ENCODE data around the gene SLC49A4.

The SLC49A4 gene

DNA sequence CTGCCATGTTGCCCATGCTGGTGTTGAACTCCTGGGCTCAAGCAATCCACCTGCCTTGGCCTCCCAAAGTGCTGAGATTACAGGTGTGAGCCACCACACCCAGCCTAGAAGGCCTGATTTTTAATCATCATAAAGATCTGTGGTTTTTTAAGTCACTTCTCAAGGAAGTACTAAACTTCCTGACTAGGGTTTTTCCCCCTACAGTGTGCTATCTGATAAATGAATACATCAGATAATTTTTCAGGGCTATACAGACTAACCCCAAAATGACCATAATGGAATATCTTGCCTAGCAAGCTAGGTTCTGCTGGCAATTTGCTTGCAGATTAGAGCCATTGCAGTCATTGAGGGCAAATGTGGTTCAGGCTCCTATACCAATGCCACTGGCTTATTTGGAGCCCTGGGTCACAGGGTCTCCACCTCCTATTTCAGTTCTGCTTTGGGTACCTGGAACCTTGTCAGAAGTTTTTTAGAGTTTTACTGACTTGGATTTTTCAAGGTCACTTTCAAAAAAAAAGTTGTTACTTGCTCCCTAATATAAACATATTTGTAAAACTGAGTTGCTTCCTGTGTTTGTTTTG is 80.8 kb downstream of the SLC49A4 start:
- TF ChIP-seq FOXP2 (optimal IDR thresholded peaks at IDR 0.05; ENCODE audit: control extremely low read depth, extremely low read length, insufficient read depth) (no peak), POLR2AphosphoS5 (IDR thresholded peaks at IDR 0.05; ENCODE audit: borderline replicate concordance, low read depth, low read length) (no peak), EZH2 (IDR thresholded peaks at IDR 0.05) (no peak)
- peaks cover 12% of the 10 kb centered on the region for H3K36me3 ChIP-seq (ENCODE audit: insufficient read depth, low read length)
- H3K9ac ChIP-seq (ENCODE audit: insufficient read length): no peak overlapping the region
- H3K4me3 ChIP-seq: no peak overlapping the region
- H3K9me3 ChIP-seq (ENCODE audit: low read depth, low read length): no peaks in the 10 kb centered on the region
- H3K27ac ChIP-seq: no peak overlapping the region
- no peak for DNase-seq (ENCODE audit: low read depth, low spot score)

DNA sequence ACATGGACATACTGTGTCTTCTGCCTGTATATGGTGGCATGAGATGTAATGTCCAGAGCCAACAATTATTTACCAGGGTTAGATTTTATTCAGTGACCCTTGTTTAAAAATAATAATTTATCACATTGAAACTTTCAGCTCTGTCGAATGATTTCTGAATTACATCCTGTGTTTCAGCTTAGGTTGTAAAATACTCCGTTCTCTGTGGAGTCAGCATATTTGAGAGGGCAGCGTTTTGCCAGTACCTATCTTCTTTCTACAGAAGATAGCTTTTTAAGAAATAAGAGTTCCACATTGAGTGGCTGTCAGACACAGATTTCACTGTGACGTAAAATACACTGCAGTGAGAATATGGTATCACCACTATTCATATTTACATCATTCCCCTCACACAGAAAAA is 85.3 kb downstream of the SLC49A4 start:
- Histone ChIP-seq H3K4me3 (no peak overlapping the region), H3K9ac (ENCODE audit: insufficient read length) (no peak overlapping the region), H3K36me3 (ENCODE audit: insufficient read depth, low read length) (peaks cover 10% of the 10 kb centered on the region), H3K27ac (no peak overlapping the region), H3K9me3 (ENCODE audit: low read depth, low read length) (no peaks in the 10 kb centered on the region)
- no peak for DNase-seq (ENCODE audit: low read depth, low spot score)
- TF ChIP-seq FOXP2 (optimal IDR thresholded peaks at IDR 0.05; ENCODE audit: control extremely low read depth, extremely low read length, insufficient read depth) (no peak), EZH2 (IDR thresholded peaks at IDR 0.05) (no peak), POLR2AphosphoS5 (IDR thresholded peaks at IDR 0.05; ENCODE audit: borderline replicate concordance, low read depth, low read length) (no peak)

DNA sequence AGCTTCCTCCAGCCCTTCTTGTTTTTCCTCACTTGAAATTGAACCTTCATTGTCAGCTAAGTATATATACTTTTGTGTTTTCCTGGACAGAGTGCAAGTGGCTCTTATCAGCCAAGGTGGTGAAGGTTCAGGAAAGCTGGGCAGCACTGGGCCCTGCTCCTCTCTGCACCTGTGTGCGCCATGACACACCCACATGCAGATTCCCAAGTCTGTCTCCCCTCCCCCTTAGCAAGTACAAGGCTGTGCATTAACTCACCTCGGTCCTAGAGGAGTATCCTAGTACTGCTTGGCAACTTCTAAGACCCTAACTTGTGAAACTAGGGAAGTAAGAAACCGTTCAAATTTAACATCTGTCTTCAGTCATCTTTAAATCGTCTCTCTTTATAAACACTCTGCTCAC is 85.8 kb downstream of the SLC49A4 start:
- no peak overlapping the region for H3K4me3 ChIP-seq
- H3K36me3 ChIP-seq (ENCODE audit: insufficient read depth, low read length): peaks cover 10% of the 10 kb centered on the region
- H3K9ac ChIP-seq (ENCODE audit: insufficient read length): no peak overlapping the region
- DNase-seq (ENCODE audit: low read depth, low spot score): no peak
- H3K27ac ChIP-seq: no peak overlapping the region
- H3K9me3 ChIP-seq (ENCODE audit: low read depth, low read length): no peaks in the 10 kb centered on the region
- TF ChIP-seq EZH2 (IDR thresholded peaks at IDR 0.05) (no peak), POLR2AphosphoS5 (IDR thresholded peaks at IDR 0.05; ENCODE audit: borderline replicate concordance, low read depth, low read length) (no peak), FOXP2 (optimal IDR thresholded peaks at IDR 0.05; ENCODE audit: control extremely low read depth, extremely low read length, insufficient read depth) (no peak)

DNA sequence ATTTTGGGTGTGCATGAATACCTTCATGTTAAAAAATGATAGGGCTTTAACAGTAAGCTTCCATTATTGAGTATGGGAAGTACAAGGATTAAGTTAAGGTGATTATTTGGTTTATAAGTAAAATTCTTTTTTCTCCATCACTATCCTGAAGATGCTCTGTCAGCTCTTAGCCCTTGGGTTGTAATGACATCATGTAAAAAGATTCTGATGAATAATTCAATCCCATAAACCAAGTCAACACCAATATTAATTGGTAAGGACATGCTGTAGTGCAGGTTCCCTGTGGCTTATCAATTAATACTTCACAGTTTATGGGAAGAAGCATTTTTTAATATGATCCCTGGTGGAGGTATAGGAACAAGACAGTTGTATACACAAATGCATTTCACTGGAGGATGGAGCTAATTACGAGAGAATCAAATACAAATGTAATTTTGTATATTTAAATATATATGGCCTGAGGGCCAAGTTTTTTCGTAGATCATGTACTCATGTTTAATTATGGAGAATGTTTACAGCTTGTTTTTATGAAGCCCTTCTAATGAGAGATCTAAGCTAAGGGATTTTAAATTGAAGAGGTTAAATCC is 87.6 kb downstream of the SLC49A4 start:
- no peak for DNase-seq (ENCODE audit: low read depth, low spot score)
- TF ChIP-seq EZH2 (IDR thresholded peaks at IDR 0.05) (no peak), POLR2AphosphoS5 (IDR thresholded peaks at IDR 0.05; ENCODE audit: borderline replicate concordance, low read depth, low read length) (no peak), FOXP2 (optimal IDR thresholded peaks at IDR 0.05; ENCODE audit: control extremely low read depth, extremely low read length, insufficient read depth) (no peak)
- peaks cover 10% of the 10 kb centered on the region; the same call in 1 of the 2 replicates for H3K36me3 ChIP-seq (ENCODE audit: insufficient read depth, low read length)
- no peak overlapping the region for H3K9ac ChIP-seq (ENCODE audit: insufficient read length)
- no peaks in the 10 kb centered on the region for H3K9me3 ChIP-seq (ENCODE audit: low read depth, low read length)
- H3K27ac ChIP-seq: no peak overlapping the region
- H3K4me3 ChIP-seq: no peak overlapping the region

DNA sequence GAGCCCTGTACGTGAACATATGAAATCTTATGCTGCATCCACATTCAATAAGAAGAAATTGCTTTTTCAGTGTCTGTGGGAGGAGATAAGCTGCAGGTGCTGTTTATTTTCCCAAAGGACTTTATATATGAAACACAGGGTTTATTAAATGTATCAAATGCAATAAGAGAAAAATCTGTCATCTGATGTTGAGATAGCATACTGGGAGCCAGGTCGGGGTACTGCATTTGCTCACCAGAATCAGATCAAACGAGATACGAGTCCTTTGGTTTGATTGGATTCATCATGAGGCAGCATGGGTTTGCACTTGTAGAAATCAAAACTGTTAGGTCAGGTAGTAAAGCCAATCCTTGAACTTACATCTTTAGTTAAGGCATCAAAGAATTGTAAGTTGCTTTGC is 91.4 kb downstream of the SLC49A4 start:
- H3K36me3 ChIP-seq (ENCODE audit: insufficient read depth, low read length): peaks cover 4% of the 10 kb centered on the region; the same call in 1 of the 2 replicates
- no peak for DNase-seq (ENCODE audit: low read depth, low spot score)
- no peak for TF ChIP-seq EZH2 (IDR thresholded peaks at IDR 0.05)
- TF ChIP-seq POLR2AphosphoS5 (IDR thresholded peaks at IDR 0.05; ENCODE audit: borderline replicate concordance, low read depth, low read length): no peak
- no peak for TF ChIP-seq FOXP2 (optimal IDR thresholded peaks at IDR 0.05; ENCODE audit: control extremely low read depth, extremely low read length, insufficient read depth)
- no peak overlapping the region for H3K9ac ChIP-seq (ENCODE audit: insufficient read length)
- no peak overlapping the region for H3K27ac ChIP-seq
- H3K9me3 ChIP-seq (ENCODE audit: low read depth, low read length): no peaks in the 10 kb centered on the region
- no peak overlapping the region for H3K4me3 ChIP-seq

DNA sequence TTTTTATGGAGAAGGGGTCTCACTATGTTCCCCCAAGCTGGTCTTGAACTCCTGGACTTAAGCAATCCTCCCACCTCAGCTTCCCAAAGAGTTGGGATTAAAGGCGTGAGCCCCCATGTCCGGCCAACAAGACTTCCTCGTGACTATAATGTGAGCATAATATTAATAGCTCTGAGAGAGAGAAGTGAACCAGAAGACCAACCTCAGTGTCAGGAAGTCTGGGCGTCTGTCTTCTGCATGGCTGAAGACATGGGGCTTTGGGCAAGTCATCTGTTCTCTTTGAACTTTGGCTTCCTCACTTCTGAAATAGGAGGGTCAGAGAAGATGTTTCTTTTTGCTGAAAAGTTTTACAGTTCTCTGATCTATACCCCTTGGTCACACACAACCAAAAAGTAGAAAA is 92.1 kb downstream of the SLC49A4 start:
- Histone ChIP-seq H3K9me3 (ENCODE audit: low read depth, low read length) (no peaks in the 10 kb centered on the region), H3K36me3 (ENCODE audit: insufficient read depth, low read length) (no peaks in the 10 kb centered on the region), H3K9ac (ENCODE audit: insufficient read length) (no peak overlapping the region), H3K4me3 (no peak overlapping the region), H3K27ac (no peak overlapping the region)
- no peak for TF ChIP-seq POLR2AphosphoS5 (IDR thresholded peaks at IDR 0.05; ENCODE audit: borderline replicate concordance, low read depth, low read length)
- no peak for TF ChIP-seq FOXP2 (optimal IDR thresholded peaks at IDR 0.05; ENCODE audit: control extremely low read depth, extremely low read length, insufficient read depth)
- TF ChIP-seq EZH2 (IDR thresholded peaks at IDR 0.05): no peak
- DNase-seq (ENCODE audit: low read depth, low spot score): no peak

DNA sequence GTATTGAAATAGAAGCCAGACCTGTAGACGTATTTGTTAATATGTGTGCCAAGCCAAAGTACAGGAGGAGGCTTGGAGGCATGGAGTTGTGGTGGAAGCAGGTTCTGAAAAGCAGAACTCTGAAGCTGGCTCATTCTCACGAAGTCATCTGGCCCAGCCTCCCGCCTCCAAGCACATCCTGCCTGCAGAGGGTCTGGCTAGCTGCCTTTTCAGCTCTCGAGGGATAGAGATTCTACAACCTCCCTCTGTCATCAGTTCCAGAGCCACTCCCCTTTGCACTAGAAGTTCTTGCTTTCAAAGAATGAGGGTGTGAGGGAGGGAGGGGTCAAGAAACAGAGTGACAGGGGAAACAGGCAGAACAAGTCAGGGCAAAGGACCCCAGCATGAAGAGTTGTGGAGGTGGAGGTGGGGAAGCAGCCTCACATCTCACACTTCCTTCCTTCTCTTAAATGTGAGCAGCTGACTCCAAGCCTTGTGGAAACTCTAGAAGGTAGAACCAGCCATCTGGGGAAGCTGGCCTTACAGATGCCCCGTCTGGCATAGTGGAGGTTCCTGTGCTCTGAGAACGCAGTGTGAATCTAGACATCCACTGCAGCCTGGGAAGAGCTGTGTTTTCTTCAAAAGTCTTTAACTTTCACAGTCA is 95.3 kb downstream of the SLC49A4 start:
- Histone ChIP-seq H3K27ac (no peak overlapping the region), H3K4me3 (no peak overlapping the region), H3K9ac (ENCODE audit: insufficient read length) (no peak overlapping the region), H3K36me3 (ENCODE audit: insufficient read depth, low read length) (no peaks in the 10 kb centered on the region), H3K9me3 (ENCODE audit: low read depth, low read length) (no peaks in the 10 kb centered on the region)
- TF ChIP-seq EZH2 (IDR thresholded peaks at IDR 0.05): no peak
- TF ChIP-seq FOXP2 (optimal IDR thresholded peaks at IDR 0.05; ENCODE audit: control extremely low read depth, extremely low read length, insufficient read depth): no peak
- TF ChIP-seq POLR2AphosphoS5 (IDR thresholded peaks at IDR 0.05; ENCODE audit: borderline replicate concordance, low read depth, low read length): no peak
- no peak for DNase-seq (ENCODE audit: low read depth, low spot score)

DNA sequence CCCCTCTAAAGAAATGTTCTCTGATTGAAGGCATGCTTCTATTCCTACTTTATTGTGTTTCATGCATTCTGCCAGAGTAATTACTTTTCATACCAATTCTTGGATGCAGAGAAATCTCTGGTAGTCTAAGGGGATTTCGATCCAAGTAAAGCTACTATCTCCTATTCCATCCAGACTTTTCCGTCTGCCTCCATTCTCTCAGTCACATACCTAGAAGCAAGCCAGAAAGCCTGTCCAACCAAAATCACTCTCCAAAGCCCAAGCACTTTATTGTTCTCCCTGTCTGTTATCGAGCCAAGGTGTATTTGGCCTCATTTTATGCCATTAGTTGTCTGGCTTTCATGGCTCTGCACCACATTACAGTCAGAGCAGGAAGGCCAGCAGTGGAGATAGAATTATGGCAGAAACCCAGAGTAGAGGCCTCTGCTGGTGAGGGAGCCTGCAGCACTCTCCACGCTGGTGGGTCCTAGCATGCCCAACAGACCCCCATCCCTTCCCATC is 95.9 kb downstream of the SLC49A4 start:
- Histone ChIP-seq H3K4me3 (no peak overlapping the region), H3K36me3 (ENCODE audit: insufficient read depth, low read length) (no peaks in the 10 kb centered on the region), H3K9me3 (ENCODE audit: low read depth, low read length) (no peaks in the 10 kb centered on the region), H3K9ac (ENCODE audit: insufficient read length) (no peak overlapping the region), H3K27ac (no peak overlapping the region)
- no peak for DNase-seq (ENCODE audit: low read depth, low spot score)
- TF ChIP-seq POLR2AphosphoS5 (IDR thresholded peaks at IDR 0.05; ENCODE audit: borderline replicate concordance, low read depth, low read length) (no peak), EZH2 (IDR thresholded peaks at IDR 0.05) (no peak), FOXP2 (optimal IDR thresholded peaks at IDR 0.05; ENCODE audit: control extremely low read depth, extremely low read length, insufficient read depth) (no peak)

All from SK-N-MC (cell line).